NCI-H524 (cell line): ENCODE measurements around the gene NMUR1.

Experiments
- DNase-seq, 2 experiments: peaks; one replicate each; lab custom pipeline; 2025; lab: John Stamatoyannopoulos, UW

Gene NMUR1

GRCh38 chr2:231554327-231554726 lies 24.1 kb upstream of the NMUR1 start:
- DNase-seq = no peak

GRCh38 chr2:231552752-231553151 lies 22.5 kb upstream of the NMUR1 start:
- DNase-seq = no peak

GRCh38 chr2:231549446-231550239 lies 19.4 kb upstream of the NMUR1 start:
- no peak for DNase-seq

GRCh38 chr2:231548752-231549151 lies 18.5 kb upstream of the NMUR1 start:
- no peak for DNase-seq

GRCh38 chr2:231547315-231548110 lies 17.3 kb upstream of the NMUR1 start:
- no peak for DNase-seq

- DNase-seq = no peak
These were observed 15.9 kb upstream of the NMUR1 start for GRCh38 chr2:231546014-231546715.

GRCh38 chr2:231545105-231545902 lies 15.1 kb upstream of the NMUR1 start:
- no peak for DNase-seq

GRCh38 chr2:231542136-231542535 lies 11.9 kb upstream of the NMUR1 start:
- DNase-seq = no peak

- DNase-seq = no peak
These were observed 11.4 kb upstream of the NMUR1 start for GRCh38 chr2:231541645-231542044.

GRCh38 chr2:231539991-231540390 lies 9.7 kb upstream of the NMUR1 start:
- DNase-seq = no peak

- DNase-seq = peak in 1 of 2 experiments; percentile 38
These were observed 5.7 kb upstream of the NMUR1 start for GRCh38 chr2:231535961-231536360.

GRCh38 chr2:231533777-231534125 lies 3.5 kb upstream of the NMUR1 start:
- DNase-seq = no peak

- DNase-seq = no peak
These were observed 3.0 kb upstream of the NMUR1 start for GRCh38 chr2:231533086-231533776.

- no peak for DNase-seq
These were observed 2.5 kb upstream of the NMUR1 start for GRCh38 chr2:231532756-231533035.

GRCh38 chr2:231531883-231532755 lies 1.9 kb upstream of the NMUR1 start:
- no peak for DNase-seq

- DNase-seq = no peak
These were observed 1.2 kb upstream of the NMUR1 start for GRCh38 chr2:231531466-231531865.

GRCh38 chr2:231528636-231529030 lies 1.6 kb downstream of the NMUR1 start:
- DNase-seq = no peak

GRCh38 chr2:231527955-231528635 lies 2.1 kb downstream of the NMUR1 start:
- no peak for DNase-seq

GRCh38 chr2:231527091-231527395 lies 3.2 kb downstream of the NMUR1 start:
- DNase-seq = no peak
